Liver (tissue), 3 donors: Measurements from ENCODE around the gene KCNMB2.

Experiments
- CTCF ChIP-seq: fragments of 150-350 bp; IDR thresholded peaks from 2 replicates; pipeline ENCODE4 v1.5.1; 2017; ENCODE audit warnings: improper control_type of control experiment, low read depth, low read length; ENCODE audit not compliant: missing input control
- FOXA1 ChIP-seq: IDR thresholded peaks from 2 replicates; pipeline ENCODE4 v1.6.1; 2016; ENCODE audit warnings: antibody characterized with exemption
- FOXA2 ChIP-seq: IDR thresholded peaks from 2 replicates; pipeline ENCODE4 v1.6.1; 2016; ENCODE audit warnings: antibody characterized with exemption
- GABPA ChIP-seq, 2 donors: IDR thresholded peaks in 1 of 2; conservative IDR thresholded peaks in 1 of 2; 2 replicates each; pipeline ENCODE4 v1.6.1; 2016; ENCODE audit warnings: antibody characterized with exemption in 2 of 2, mild to moderate bottlenecking in 1 of 2, moderate library complexity in 1 of 2
- HNF4A ChIP-seq, 2 donors: conservative IDR thresholded peaks; 2 replicates each; pipeline ENCODE4 v1.6.1; 2016; ENCODE audit warnings: antibody characterized with exemption in 2 of 2, mild to moderate bottlenecking in 2 of 2
- HNF4G ChIP-seq: IDR thresholded peaks from 2 replicates; pipeline ENCODE4 v1.6.1; 2016; ENCODE audit warnings: antibody characterized with exemption
- MAX ChIP-seq: IDR thresholded peaks from 2 replicates; pipeline ENCODE4 v1.6.1; 2016; ENCODE audit warnings: antibody characterized with exemption
- RAD21 ChIP-seq, 2 donors: IDR thresholded peaks; 2 replicates each; pipeline ENCODE4 v1.6.1; 2016; ENCODE audit warnings: antibody characterized with exemption in 2 of 2, mild to moderate bottlenecking in 2 of 2
- REST ChIP-seq: IDR thresholded peaks from 2 replicates; pipeline ENCODE4 v1.6.1; 2016; ENCODE audit warnings: antibody characterized with exemption, mild to moderate bottlenecking
- RXRA ChIP-seq, 2 donors: IDR thresholded peaks; 2 replicates each; pipeline ENCODE4 v1.6.1; 2017 to 2018; ENCODE audit warnings: antibody characterized with exemption in 2 of 2, mild to moderate bottlenecking in 1 of 2
- ZBTB33 ChIP-seq: IDR thresholded peaks from 2 replicates; pipeline ENCODE4 v1.6.1; 2016; ENCODE audit warnings: antibody characterized with exemption
- donor health status: healthy.
- donor health status: healthy.

- no peak for TF ChIP-seq CTCF
- TF ChIP-seq REST: no peak
- TF ChIP-seq RXRA (IDR thresholded peaks at IDR 0.05): no peak
- no peak for TF ChIP-seq RAD21 (IDR thresholded peaks at IDR 0.05)
- no peak for TF ChIP-seq GABPA (IDR thresholded peaks at IDR 0.05 in 1 of 2, conservative IDR thresholded peaks at IDR 0.05 in 1 of 2)
- TF ChIP-seq MAX: no peak
- no peak for TF ChIP-seq HNF4G
- no peak for TF ChIP-seq ZBTB33
- TF ChIP-seq HNF4A (conservative IDR thresholded peaks at IDR 0.05): no peak
- no peak for TF ChIP-seq FOXA1
- TF ChIP-seq FOXA2: no peak
These were observed 163.1 kb downstream of the KCNMB2 start for GRCh38 chr3:178699364-178699763.
